CD14-positive monocyte (primary cell): ENCODE results near the gene ABCC5. TPM values are rescaled to one million over a fixed set of nuclear protein-coding genes. Genes with fewer than 3 reads are reported as not detected.

Experiments
- DNase-seq, 3 donors: peaks; one replicate each; pipeline ENCODE4 v3.0.0-alpha.2; 2011 to 2022
- H2AFZ ChIP-seq: 2 replicates; pipeline ENCODE4 v1.6.0; 2012; ENCODE audit warnings: mild to moderate bottlenecking, low read depth, low read length, inconsistent platforms; ENCODE audit not compliant: insufficient read depth, poor library complexity, severe bottlenecking
- H3K27ac ChIP-seq, 2 donors: 1 replicate in 1 of 2; 2 replicates in 1 of 2; pipeline ENCODE4 v1.5.1; 2012 to 2013; ENCODE audit warnings: low read length in 2 of 2, control low read depth in 1 of 2, inconsistent platforms in 1 of 2, low read depth in 1 of 2, mild to moderate bottlenecking in 1 of 2
- H3K27me3 ChIP-seq, 2 donors: one replicate each; pipeline versions ENCODE4 v1.6.0 to v1.6.1; 2011 to 2013; ENCODE audit warnings: low read length in 2 of 2; ENCODE audit not compliant: control insufficient read depth in 2 of 2, insufficient read depth in 2 of 2
- H3K36me3 ChIP-seq, 2 donors: replicated peaks in 1 of 2; 1 replicate in 1 of 2; 2 replicates in 1 of 2; pipeline versions ENCODE4 v1.5.1 to v1.6.1; 2012 to 2013; ENCODE audit warnings: low read length in 2 of 2, control low read depth in 1 of 2, inconsistent platforms in 1 of 2, mild to moderate bottlenecking in 1 of 2; ENCODE audit not compliant: insufficient read depth in 2 of 2, control insufficient read depth in 1 of 2
- H3K4me1 ChIP-seq, 2 donors: 1 replicate in 1 of 2; 2 replicates in 1 of 2; pipeline versions ENCODE4 v1.5.1 to v1.6.1; 2012 to 2013; ENCODE audit warnings: low read length in 2 of 2, control low read depth in 1 of 2, inconsistent platforms in 1 of 2, mild to moderate bottlenecking in 1 of 2, moderate library complexity in 1 of 2; ENCODE audit not compliant: insufficient read depth in 2 of 2, control insufficient read depth in 1 of 2
- H3K4me2 ChIP-seq: replicated peaks from 2 replicates; pipeline ENCODE3; 2012; ENCODE audit warnings: low read length, moderate library complexity, mild to moderate bottlenecking; ENCODE audit not compliant: poor library complexity, severe bottlenecking; ENCODE audit errors: extremely low read depth
- H3K4me3 ChIP-seq, 3 experiments: fragments of 200-600 bp in 1 of 3; sonication (generic) in 1 of 3; replicated peaks in 1 of 3; 1 replicate in 2 of 3; 2 replicates in 1 of 3; pipeline ENCODE4 v1.5.1; 2011 to 2013; ENCODE audit warnings: low read length in 3 of 3, mild to moderate bottlenecking in 3 of 3, control low read depth in 2 of 3, low read depth in 2 of 3, inconsistent platforms in 1 of 3, moderate library complexity in 1 of 3
- H3K79me2 ChIP-seq: 2 replicates; pipeline ENCODE4 v1.6.0; 2012; ENCODE audit warnings: mild to moderate bottlenecking, control low read depth, inconsistent platforms, low read length, moderate library complexity; ENCODE audit not compliant: insufficient read depth
- H3K9ac ChIP-seq: 2 replicates; pipeline ENCODE4 v1.6.0; 2017; ENCODE audit warnings: low read length, mild to moderate bottlenecking; ENCODE audit not compliant: insufficient read depth, poor library complexity, severe bottlenecking
- H3K9me3 ChIP-seq, 2 donors: replicated peaks in 1 of 2; 1 replicate in 1 of 2; 2 replicates in 1 of 2; pipeline versions ENCODE4 v1.5.1 to v1.6.1; 2012 to 2013; ENCODE audit warnings: low read length in 2 of 2, control low read depth in 1 of 2; ENCODE audit not compliant: control insufficient read depth in 1 of 2, insufficient read depth in 1 of 2
- H4K20me1 ChIP-seq: 2 replicates; pipeline ENCODE4 v1.6.0; 2012; ENCODE audit warnings: mild to moderate bottlenecking, low read length, control low read depth, moderate library complexity; ENCODE audit not compliant: insufficient read depth
- H3K27ac Mint-ChIP-seq, 7 donors: one replicate each; pipeline ENCODE4 v1.8.0; 2020; ENCODE audit warnings: mild to moderate bottlenecking in 7 of 7, mixed read lengths in 7 of 7, moderate library complexity in 6 of 7, inconsistent platforms in 2 of 7
- H3K27me3 Mint-ChIP-seq, 3 donors: one replicate each; pipeline ENCODE4 v1.8.0; 2021 to 2022; ENCODE audit warnings: low read depth in 3 of 3, mild to moderate bottlenecking in 3 of 3, mixed read lengths in 3 of 3, moderate library complexity in 3 of 3, inconsistent platforms in 1 of 3
- H3K36me3 Mint-ChIP-seq, 2 donors: one replicate each; pipeline ENCODE4 v1.8.0; 2020; ENCODE audit warnings: mixed read lengths in 2 of 2, inconsistent platforms in 1 of 2, mild to moderate bottlenecking in 1 of 2
- H3K4me1 Mint-ChIP-seq: one replicate; pipeline ENCODE4 v1.8.0; 2020; ENCODE audit warnings: mild to moderate bottlenecking, mixed read lengths
- H3K4me3 Mint-ChIP-seq, 2 donors: one replicate each; pipeline ENCODE4 v1.8.0; 2020; ENCODE audit warnings: mild to moderate bottlenecking in 2 of 2, mixed read lengths in 2 of 2, moderate library complexity in 1 of 2
- H3K9me3 Mint-ChIP-seq, 7 donors: one replicate each; pipeline ENCODE4 v1.8.0; 2020 to 2022; ENCODE audit warnings: mixed read lengths in 7 of 7, mild to moderate bottlenecking in 6 of 7, moderate library complexity in 6 of 7, inconsistent platforms in 2 of 7
- WGBS: methylation state at CpG from one replicate; pipeline ENCODE4 v1.1.5; 2013; ENCODE audit warnings: missing lambda C conversion rate; ENCODE audit not compliant: insufficient coverage; 5-methylcytosine and 5-hydroxymethylcytosine counted together
- intact Hi-C, 2 donors: fragments of 100-400 bp; cut with micrococcal nuclease; formaldehyde crosslinking; loops; one replicate each; pipeline versions ENCODE4 v1.15.0 to v1.15.1; 2023
- polyA plus RNA-seq, 3 donors: library from polyadenylated mRNA; depleted of rRNA in 1 of 3; unstranded in 2 of 3; stranded (reverse) in 1 of 3; fragments of 300-500 nt in 2 of 3; fragments of >200 nt in 1 of 3; fragmentation: Illumina TruSeq in 2 of 3; gene quantifications; 1 replicate in 2 of 3; 2 replicates in 1 of 3; pipeline ENCODE4 v1.2.3, GENCODE V29; 2012 to 2021
- TF ChIP-seq, protein P1 (sequence below): fragments of 200-600 bp; IDR thresholded peaks from one replicate; pipeline ENCODE4 v1.8.0; 2022; ENCODE audit warnings: antibody characterized with exemption, mild to moderate bottlenecking

ABCC5 gene
- polyA plus RNA-seq, 3 donors: 6.2 to 30.9 (median 7.7) TPM

DNA sequence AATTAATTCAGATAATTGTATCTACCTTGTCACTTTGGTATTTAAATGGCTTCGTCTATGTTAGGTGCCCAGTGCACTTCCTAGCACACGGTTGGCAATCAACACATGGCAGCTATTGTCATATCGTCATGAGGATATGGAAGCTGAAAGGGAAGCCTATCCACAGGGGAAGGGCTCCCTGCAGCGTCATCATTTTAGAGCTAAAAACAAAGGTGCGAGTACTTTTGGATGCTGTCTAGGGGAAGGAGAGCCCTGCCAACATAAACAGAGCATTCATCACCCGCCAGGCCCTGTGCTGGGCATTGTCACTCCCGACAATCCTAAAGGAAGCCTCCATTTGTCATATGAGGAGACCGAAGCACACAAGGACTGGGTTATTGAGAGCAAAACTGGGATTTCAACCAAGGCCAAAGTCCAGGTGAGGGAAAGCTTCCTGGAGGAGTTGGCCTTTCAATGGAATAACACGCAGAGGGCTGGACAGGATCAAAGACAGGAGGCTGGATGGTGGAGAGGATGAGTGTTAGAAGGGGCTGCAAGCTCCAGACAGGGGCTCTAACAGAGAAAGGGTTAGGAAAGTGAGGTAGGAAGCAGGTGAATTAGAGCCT is 125.0 kb downstream of the ABCC5 start:
- Mint-ChIP-seq H3K4me1 (peaks cover 9% of the 10 kb centered on the region), H3K36me3 (no peaks in the 10 kb centered on the region), H3K9me3 (no peaks in the 10 kb centered on the region), H3K4me3 (no peak overlapping the region), H3K27ac (peak overlapping the region in 1 of 7 donors; percentile 75), H3K27me3 (peaks cover 5 to 12% (median 5%) of the 10 kb centered on the region in 3 donors)
- Histone ChIP-seq H3K36me3 (no peaks in the 10 kb centered on the region), H3K9me3 (no peaks in the 10 kb centered on the region), H2AFZ (no peak overlapping the region), H3K27me3 (no peaks in the 10 kb centered on the region), H3K9ac (no peak overlapping the region), H3K79me2 (no peaks in the 10 kb centered on the region), H3K4me2 (no peak overlapping the region), H3K4me3 (no peak overlapping the region), H3K27ac (no peak overlapping the region), H3K4me1 (no peaks in the 10 kb centered on the region), H4K20me1 (no peaks in the 10 kb centered on the region)
- no peak for DNase-seq
- TF ChIP-seq, protein P1, sequence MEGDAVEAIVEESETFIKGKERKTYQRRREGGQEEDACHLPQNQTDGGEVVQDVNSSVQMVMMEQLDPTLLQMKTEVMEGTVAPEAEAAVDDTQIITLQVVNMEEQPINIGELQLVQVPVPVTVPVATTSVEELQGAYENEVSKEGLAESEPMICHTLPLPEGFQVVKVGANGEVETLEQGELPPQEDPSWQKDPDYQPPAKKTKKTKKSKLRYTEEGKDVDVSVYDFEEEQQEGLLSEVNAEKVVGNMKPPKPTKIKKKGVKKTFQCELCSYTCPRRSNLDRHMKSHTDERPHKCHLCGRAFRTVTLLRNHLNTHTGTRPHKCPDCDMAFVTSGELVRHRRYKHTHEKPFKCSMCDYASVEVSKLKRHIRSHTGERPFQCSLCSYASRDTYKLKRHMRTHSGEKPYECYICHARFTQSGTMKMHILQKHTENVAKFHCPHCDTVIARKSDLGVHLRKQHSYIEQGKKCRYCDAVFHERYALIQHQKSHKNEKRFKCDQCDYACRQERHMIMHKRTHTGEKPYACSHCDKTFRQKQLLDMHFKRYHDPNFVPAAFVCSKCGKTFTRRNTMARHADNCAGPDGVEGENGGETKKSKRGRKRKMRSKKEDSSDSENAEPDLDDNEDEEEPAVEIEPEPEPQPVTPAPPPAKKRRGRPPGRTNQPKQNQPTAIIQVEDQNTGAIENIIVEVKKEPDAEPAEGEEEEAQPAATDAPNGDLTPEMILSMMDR: no peak
- WGBS: 91% methylated on average over 8 of the region's 9 CpGs
- intact Hi-C loops: loop anchor here (5.0 to 10.0 kb wide), 6 partner anchors 122 to 392 kb away; partner anchors contain the start of genes ABCC5 (in 2 of the 2) and EIF2B5 (in 1 of the 2)

DNA sequence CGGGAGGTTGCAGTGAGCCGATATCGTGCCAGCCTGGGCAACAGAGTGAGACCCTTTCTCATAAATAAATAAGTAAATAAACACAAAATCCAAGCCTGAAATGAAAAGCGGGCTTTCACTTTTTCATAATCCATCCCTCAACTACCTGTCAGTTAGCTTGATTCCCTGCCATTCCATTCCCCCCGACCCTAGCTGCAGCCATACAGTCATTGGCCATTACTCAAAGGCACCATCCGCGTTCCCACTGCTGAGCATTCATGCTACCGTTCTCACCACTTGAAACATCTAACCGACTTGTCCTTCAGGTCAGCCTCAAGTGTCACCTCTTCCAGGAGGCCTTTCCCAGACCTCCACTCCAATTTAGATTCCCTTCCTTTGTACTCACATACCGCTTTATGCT is 131.9 kb downstream of the ABCC5 start:
- H3K4me2 ChIP-seq: no peak overlapping the region
- no peak overlapping the region for H2AFZ ChIP-seq
- no peak overlapping the region for H3K4me3 ChIP-seq
- H4K20me1 ChIP-seq: peaks cover 20% of the 10 kb centered on the region
- no peak for DNase-seq
- TF ChIP-seq, protein P1: no peak
- no peak overlapping the region for H3K27ac ChIP-seq
- peaks cover 25 to 40% of the 10 kb centered on the region in 2 donors for H3K4me1 ChIP-seq
- Mint-ChIP-seq H3K4me3 (no peak overlapping the region), H3K27ac (no peak overlapping the region), H3K4me1 (peaks cover 35% of the 10 kb centered on the region), H3K36me3 (peaks cover 0 to 1% of the 10 kb centered on the region in 2 donors), H3K9me3 (no peaks in the 10 kb centered on the region), H3K27me3 (peaks cover 2 to 4% (median 2%) of the 10 kb centered on the region in 3 donors)
- intact Hi-C loops: loop anchor here in 1 of 2 donors (10.0 kb wide), 1 partner anchor 421 kb away; no protein-coding TSS in a partner anchor
- no peaks in the 10 kb centered on the region for H3K36me3 ChIP-seq
- WGBS: 100% methylated on average over 6 of the region's 10 CpGs
- no peak overlapping the region for H3K9ac ChIP-seq
- H3K9me3 ChIP-seq: no peaks in the 10 kb centered on the region
- peaks cover 39% of the 10 kb centered on the region for H3K79me2 ChIP-seq
- no peaks in the 10 kb centered on the region for H3K27me3 ChIP-seq
